ENCODE measurements around the gene NAALADL2.

Gene NAALADL2

DNA sequence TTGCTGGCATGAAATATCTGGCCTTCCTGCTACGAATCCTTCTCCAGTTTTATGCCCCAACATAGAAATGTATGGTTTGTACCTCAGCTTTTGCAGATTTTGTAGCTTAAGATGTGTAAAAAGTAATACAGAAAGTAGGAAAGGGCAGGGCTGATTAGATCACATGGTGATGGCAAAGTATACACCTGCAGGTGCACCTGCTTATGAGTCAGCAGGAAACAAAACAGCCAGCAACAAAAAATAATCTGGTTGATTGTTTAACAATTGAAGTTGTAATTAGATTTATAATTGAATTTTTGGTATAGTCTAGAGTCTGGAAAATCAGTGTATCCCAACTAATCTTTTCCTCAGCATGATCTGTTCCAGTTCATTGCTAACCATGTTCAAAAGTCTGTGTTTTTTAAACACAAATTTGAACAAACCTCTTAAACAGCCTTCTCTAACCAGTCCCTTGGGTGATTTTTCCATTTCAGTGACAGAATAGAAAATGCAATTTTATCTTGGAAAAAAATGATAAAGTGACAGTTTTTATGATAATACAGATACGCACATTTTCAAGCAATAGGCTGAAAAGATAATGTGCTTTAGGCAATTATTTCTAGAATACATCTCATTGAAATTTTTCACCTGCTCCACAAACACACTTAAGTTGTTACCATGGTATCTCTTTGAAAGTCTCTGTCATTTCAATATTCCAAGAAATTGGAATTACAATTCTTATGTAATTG is 477.4 kb downstream of the NAALADL2 start:
- no peaks in the 10 kb centered on the region for H3K36me3 ChIP-seq (ENCODE audit: control insufficient read depth, insufficient read depth, low read length)
- peaks cover 12% of the 10 kb centered on the region for H3K4me1 ChIP-seq (ENCODE audit: control insufficient read depth, insufficient read depth, low read length)
- no peaks in the 10 kb centered on the region for H3K9me3 ChIP-seq (ENCODE audit: control insufficient read depth, insufficient read depth, low read length)
- H3K27me3 ChIP-seq (ENCODE audit: control insufficient read depth, insufficient read depth, low read length): no peaks in the 10 kb centered on the region
- no peak overlapping the region for H3K27ac ChIP-seq (ENCODE audit: low read depth, low read length)
- no peak overlapping the region for H3K9ac ChIP-seq (ENCODE audit: low read depth, low read length)
- no peak overlapping the region for H3K4me3 ChIP-seq (ENCODE audit: low read depth, low read length)

DNA sequence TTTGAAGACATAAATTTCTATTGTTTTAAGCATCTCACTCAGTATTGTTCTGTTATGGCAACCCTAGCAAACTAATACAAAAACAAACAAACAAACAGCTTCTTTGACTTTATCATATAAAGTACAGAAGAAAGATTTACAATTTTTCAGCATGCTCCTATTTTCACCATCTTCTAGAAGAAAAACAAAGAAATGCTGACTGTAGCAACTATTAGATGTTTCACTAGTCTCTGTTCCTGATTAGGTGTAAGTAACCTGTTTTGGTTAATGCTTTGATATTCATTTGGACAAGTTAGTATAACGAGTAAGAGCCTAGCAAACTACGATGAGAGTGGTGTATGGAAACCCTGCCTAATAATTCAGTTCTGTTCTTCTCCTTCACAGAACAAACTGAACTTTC is 478.5 kb downstream of the NAALADL2 start:
- peaks cover 12% of the 10 kb centered on the region for H3K4me1 ChIP-seq (ENCODE audit: control insufficient read depth, insufficient read depth, low read length)
- H3K27ac ChIP-seq (ENCODE audit: low read depth, low read length): no peak overlapping the region
- no peak overlapping the region for H3K9ac ChIP-seq (ENCODE audit: low read depth, low read length)
- H3K27me3 ChIP-seq (ENCODE audit: control insufficient read depth, insufficient read depth, low read length): no peaks in the 10 kb centered on the region
- no peaks in the 10 kb centered on the region for H3K36me3 ChIP-seq (ENCODE audit: control insufficient read depth, insufficient read depth, low read length)
- H3K4me3 ChIP-seq (ENCODE audit: low read depth, low read length): no peak overlapping the region
- no peaks in the 10 kb centered on the region for H3K9me3 ChIP-seq (ENCODE audit: control insufficient read depth, insufficient read depth, low read length)

- H3K27ac ChIP-seq (ENCODE audit: low read depth, low read length): no peak overlapping the region
- no peaks in the 10 kb centered on the region for H3K9me3 ChIP-seq (ENCODE audit: control insufficient read depth, insufficient read depth, low read length)
These were observed 479.8 kb downstream of the NAALADL2 start for GRCh38 chr3:175338775-175339535.

DNA sequence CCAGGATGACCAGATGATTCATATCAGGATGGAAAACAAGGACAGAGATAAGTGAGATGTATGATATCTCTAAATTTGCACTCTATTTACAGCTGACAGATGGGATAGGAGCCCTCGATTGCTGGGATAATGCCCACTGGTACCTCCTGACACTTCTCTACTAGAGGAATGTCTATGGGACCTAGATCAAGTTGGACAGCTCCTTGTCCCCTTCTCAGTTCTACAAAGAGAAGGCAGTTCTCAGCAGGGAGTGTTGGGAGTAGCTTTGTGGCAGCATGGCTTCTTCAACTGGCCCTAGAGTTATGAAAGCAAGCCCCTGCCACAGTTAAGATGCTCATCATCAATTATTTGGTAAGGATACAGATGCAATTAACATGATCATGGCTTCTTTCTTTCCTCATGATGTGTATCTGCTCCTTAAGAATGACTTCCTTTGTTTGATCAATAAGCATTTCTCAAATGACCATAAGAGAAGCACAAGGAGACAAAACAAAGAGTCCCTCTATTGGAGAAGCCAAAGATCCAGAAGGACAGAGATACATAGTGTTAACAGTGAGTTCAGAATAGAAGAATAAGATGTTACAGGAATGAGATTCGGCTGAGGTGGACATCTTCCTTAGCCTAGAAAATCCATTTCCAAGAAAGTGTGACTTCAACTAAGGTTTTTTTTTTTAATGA is 481.3 kb downstream of the NAALADL2 start:
- H3K9ac ChIP-seq (ENCODE audit: low read depth, low read length): no peak overlapping the region
- H3K4me3 ChIP-seq (ENCODE audit: low read depth, low read length): no peak overlapping the region
- H3K27ac ChIP-seq (ENCODE audit: low read depth, low read length): no peak overlapping the region
- H3K9me3 ChIP-seq (ENCODE audit: control insufficient read depth, insufficient read depth, low read length): no peaks in the 10 kb centered on the region
- no peaks in the 10 kb centered on the region for H3K27me3 ChIP-seq (ENCODE audit: control insufficient read depth, insufficient read depth, low read length)
- H3K36me3 ChIP-seq (ENCODE audit: control insufficient read depth, insufficient read depth, low read length): no peaks in the 10 kb centered on the region
- peaks cover 12% of the 10 kb centered on the region for H3K4me1 ChIP-seq (ENCODE audit: control insufficient read depth, insufficient read depth, low read length)

More at GRCh38 chr3:175338775-175339535, 479.8 kb downstream of the NAALADL2 start:
- H3K9ac ChIP-seq (ENCODE audit: low read depth, low read length): no peak overlapping the region
- H3K4me3 ChIP-seq (ENCODE audit: low read depth, low read length): no peak overlapping the region
- H3K27me3 ChIP-seq (ENCODE audit: control insufficient read depth, insufficient read depth, low read length): no peaks in the 10 kb centered on the region
- no peaks in the 10 kb centered on the region for H3K36me3 ChIP-seq (ENCODE audit: control insufficient read depth, insufficient read depth, low read length)
- H3K4me1 ChIP-seq (ENCODE audit: control insufficient read depth, insufficient read depth, low read length): peaks cover 12% of the 10 kb centered on the region

DNA sequence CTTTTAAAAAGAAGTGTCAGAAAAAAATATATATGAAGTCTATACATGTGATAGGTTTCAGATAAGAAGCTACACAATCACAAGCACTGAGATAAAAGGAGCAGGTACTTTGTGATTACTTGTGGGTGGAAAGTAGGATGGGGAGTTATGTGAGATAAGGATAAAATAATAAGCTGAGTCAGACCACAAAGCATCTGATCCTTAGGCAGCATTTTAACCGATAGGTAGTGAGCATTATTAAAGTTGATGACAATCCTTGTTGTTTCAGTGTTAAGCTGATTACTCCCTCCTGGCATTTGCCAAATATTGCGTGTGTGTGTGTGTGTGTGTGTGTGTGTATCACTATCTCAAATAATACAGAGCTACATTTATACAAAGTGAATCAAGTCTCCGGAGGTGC is 483.1 kb downstream of the NAALADL2 start:
- no peak overlapping the region for H3K27ac ChIP-seq (ENCODE audit: low read depth, low read length)
- H3K4me3 ChIP-seq (ENCODE audit: low read depth, low read length): no peak overlapping the region
- peaks cover 9% of the 10 kb centered on the region for H3K4me1 ChIP-seq (ENCODE audit: control insufficient read depth, insufficient read depth, low read length)
- H3K27me3 ChIP-seq (ENCODE audit: control insufficient read depth, insufficient read depth, low read length): no peaks in the 10 kb centered on the region
- H3K9ac ChIP-seq (ENCODE audit: low read depth, low read length): no peak overlapping the region
- H3K36me3 ChIP-seq (ENCODE audit: control insufficient read depth, insufficient read depth, low read length): no peaks in the 10 kb centered on the region
- H3K9me3 ChIP-seq (ENCODE audit: control insufficient read depth, insufficient read depth, low read length): no peaks in the 10 kb centered on the region

GRCh38 chr3:175343946-175344345 is 484.8 kb downstream of the NAALADL2 start:
- Histone ChIP-seq H3K9ac (ENCODE audit: low read depth, low read length) (no peak overlapping the region), H3K27me3 (ENCODE audit: control insufficient read depth, insufficient read depth, low read length) (no peaks in the 10 kb centered on the region), H3K27ac (ENCODE audit: low read depth, low read length) (no peak overlapping the region), H3K4me3 (ENCODE audit: low read depth, low read length) (no peak overlapping the region), H3K9me3 (ENCODE audit: control insufficient read depth, insufficient read depth, low read length) (no peaks in the 10 kb centered on the region), H3K36me3 (ENCODE audit: control insufficient read depth, insufficient read depth, low read length) (no peaks in the 10 kb centered on the region), H3K4me1 (ENCODE audit: control insufficient read depth, insufficient read depth, low read length) (no peaks in the 10 kb centered on the region)

GRCh38 chr3:175346573-175347356 is 487.6 kb downstream of the NAALADL2 start:
- H3K4me3 ChIP-seq (ENCODE audit: low read depth, low read length): no peak overlapping the region
- no peaks in the 10 kb centered on the region for H3K9me3 ChIP-seq (ENCODE audit: control insufficient read depth, insufficient read depth, low read length)
- no peaks in the 10 kb centered on the region for H3K27me3 ChIP-seq (ENCODE audit: control insufficient read depth, insufficient read depth, low read length)
- H3K36me3 ChIP-seq (ENCODE audit: control insufficient read depth, insufficient read depth, low read length): no peaks in the 10 kb centered on the region
- H3K4me1 ChIP-seq (ENCODE audit: control insufficient read depth, insufficient read depth, low read length): no peaks in the 10 kb centered on the region
- H3K27ac ChIP-seq (ENCODE audit: low read depth, low read length): no peak overlapping the region
- no peak overlapping the region for H3K9ac ChIP-seq (ENCODE audit: low read depth, low read length)

DNA sequence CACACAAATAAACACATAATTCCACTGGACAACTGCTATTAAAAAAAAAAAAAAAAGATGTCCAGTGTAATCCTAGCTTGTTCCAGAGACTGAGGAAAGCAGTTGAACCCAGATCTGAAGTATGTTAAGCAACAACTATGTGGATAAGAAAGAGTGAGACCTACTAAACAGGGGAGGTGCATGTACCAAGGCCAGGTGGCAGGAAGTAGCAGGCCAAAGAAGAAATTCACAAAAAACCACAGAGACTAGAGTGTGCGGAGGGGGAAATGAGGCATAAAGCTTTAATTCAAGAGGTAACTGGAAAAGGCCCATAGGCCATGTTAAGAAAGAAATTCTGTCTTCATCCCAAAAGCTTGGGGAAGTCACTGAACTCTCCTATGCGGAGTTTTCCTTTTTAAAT is 490.0 kb downstream of the NAALADL2 start:
- Histone ChIP-seq H3K27ac (ENCODE audit: low read depth, low read length) (no peak overlapping the region), H3K27me3 (ENCODE audit: control insufficient read depth, insufficient read depth, low read length) (no peaks in the 10 kb centered on the region), H3K4me1 (ENCODE audit: control insufficient read depth, insufficient read depth, low read length) (no peaks in the 10 kb centered on the region), H3K4me3 (ENCODE audit: low read depth, low read length) (no peak overlapping the region), H3K9me3 (ENCODE audit: control insufficient read depth, insufficient read depth, low read length) (no peaks in the 10 kb centered on the region), H3K9ac (ENCODE audit: low read depth, low read length) (no peak overlapping the region), H3K36me3 (ENCODE audit: control insufficient read depth, insufficient read depth, low read length) (no peaks in the 10 kb centered on the region)

DNA sequence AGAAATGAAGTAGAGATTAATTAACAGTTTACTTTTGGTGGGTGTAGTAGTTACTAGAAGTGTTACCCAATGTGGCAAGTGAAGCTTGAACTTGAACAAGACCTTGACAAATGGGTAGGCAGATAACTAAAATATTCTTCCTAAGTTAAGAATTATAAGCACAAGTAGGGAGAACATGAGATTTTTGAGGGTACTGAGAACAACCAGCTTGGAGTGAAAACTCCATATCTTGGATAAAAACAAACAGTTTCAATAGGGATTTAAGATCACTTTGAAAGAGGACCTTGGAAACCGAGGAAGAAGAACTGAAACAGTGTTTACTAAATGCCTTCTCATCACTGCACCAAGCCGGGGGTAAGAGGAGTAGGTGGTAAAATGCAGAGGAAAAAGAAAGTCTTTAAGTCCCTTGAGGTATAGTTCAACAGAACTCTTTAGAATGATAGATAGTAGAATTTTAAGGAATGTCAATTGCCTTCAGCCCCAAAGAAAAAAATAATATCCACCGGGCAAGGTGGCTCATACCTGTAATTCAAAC is 496.7 kb downstream of the NAALADL2 start:
- Histone ChIP-seq H3K36me3 (ENCODE audit: control insufficient read depth, insufficient read depth, low read length) (no peaks in the 10 kb centered on the region), H3K27ac (ENCODE audit: low read depth, low read length) (no peak overlapping the region), H3K9ac (ENCODE audit: low read depth, low read length) (no peak overlapping the region), H3K4me1 (ENCODE audit: control insufficient read depth, insufficient read depth, low read length) (no peaks in the 10 kb centered on the region), H3K27me3 (ENCODE audit: control insufficient read depth, insufficient read depth, low read length) (no peaks in the 10 kb centered on the region), H3K9me3 (ENCODE audit: control insufficient read depth, insufficient read depth, low read length) (no peaks in the 10 kb centered on the region), H3K4me3 (ENCODE audit: low read depth, low read length) (no peak overlapping the region)

DNA sequence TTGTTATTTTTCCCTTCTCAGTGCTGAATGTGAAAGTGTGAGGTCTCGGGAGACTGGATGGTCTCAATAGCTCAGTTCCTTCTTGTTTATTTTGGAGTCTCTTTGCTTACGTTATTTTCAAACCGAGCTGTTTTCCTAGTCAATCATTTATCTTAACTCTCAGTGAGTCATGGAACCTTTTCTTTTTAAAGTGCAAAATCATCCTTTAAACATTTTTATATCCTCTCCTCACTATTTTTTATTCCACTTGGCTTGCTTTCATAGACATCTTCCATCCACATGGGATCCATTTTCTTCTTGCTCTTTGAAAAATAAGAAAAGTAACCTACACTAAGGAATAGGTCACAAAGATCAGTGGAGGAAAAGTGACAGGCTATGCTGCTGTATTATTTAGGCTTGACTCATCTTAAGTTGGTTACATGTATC is 497.8 kb downstream of the NAALADL2 start:
- Histone ChIP-seq H3K4me3 (ENCODE audit: low read depth, low read length) (no peak overlapping the region), H3K27ac (ENCODE audit: low read depth, low read length) (no peak overlapping the region), H3K27me3 (ENCODE audit: control insufficient read depth, insufficient read depth, low read length) (no peaks in the 10 kb centered on the region), H3K4me1 (ENCODE audit: control insufficient read depth, insufficient read depth, low read length) (no peaks in the 10 kb centered on the region), H3K9me3 (ENCODE audit: control insufficient read depth, insufficient read depth, low read length) (no peaks in the 10 kb centered on the region), H3K36me3 (ENCODE audit: control insufficient read depth, insufficient read depth, low read length) (no peaks in the 10 kb centered on the region), H3K9ac (ENCODE audit: low read depth, low read length) (no peak overlapping the region)

Measured in HUES48 (cell line).